OCI-LY7 (cell line): ENCODE data around the gene SF3A1. TPM values are rescaled to one million over a fixed set of nuclear protein-coding genes. Genes with fewer than 3 reads are reported as not detected.

Experiments
- BruUV-seq: library from RNA; stranded (reverse); fragments of 400-500 nt; replicated peaks from 2 replicates; lab custom pipeline; 2021; lab: Mats Ljungman, UMichigan
- CTCF ChIA-PET: fragments of 300-600 bp; sonication (Branson Sonifier 250); formaldehyde crosslinking; loops from one replicate; lab custom pipeline; 2022; ENCODE audit warnings: antibody characterized with exemption; ENCODE audit not compliant: unreplicated experiment; lab: Charles Lee
- POLR2A ChIA-PET: fragments of 300-600 bp; sonication (Branson Sonifier 250); formaldehyde crosslinking; loops from one replicate; lab custom pipeline; 2022; ENCODE audit warnings: antibody characterized with exemption; lab: Charles Lee
- DNase-seq: peaks from one replicate; pipeline ENCODE4 v3.0.0-alpha.2; 2015; ENCODE audit warnings: low spot score
- H2AFZ ChIP-seq: fragments of 200-600 bp; sonication (generic), shearing (Covaris generic); 2 replicates; pipeline ENCODE4 v1.6.1; 2014; ENCODE audit warnings: mild to moderate bottlenecking, antibody characterized with exemption, low read length, moderate library complexity
- H3K27ac ChIP-seq: fragments of 200-600 bp; sonication (generic); 2 replicates; pipeline ENCODE4 v1.5.1; 2014; ENCODE audit warnings: mixed run types, low read depth, mild to moderate bottlenecking, moderate library complexity, low read length, inconsistent platforms; ENCODE audit not compliant: poor library complexity, severe bottlenecking
- H3K36me3 ChIP-seq: fragments of 200-600 bp; sonication (generic); 2 replicates; pipeline ENCODE4 v1.6.1; 2014; ENCODE audit warnings: mild to moderate bottlenecking, antibody characterized with exemption, low read length, moderate library complexity, mixed read lengths; ENCODE audit not compliant: insufficient read depth
- H3K4me1 ChIP-seq: fragments of 200-600 bp; sonication (generic); 2 replicates; pipeline ENCODE4 v1.5.1; 2014; ENCODE audit warnings: mild to moderate bottlenecking, low read length; ENCODE audit not compliant: insufficient read depth, poor library complexity, severe bottlenecking
- H3K4me2 ChIP-seq: fragments of 200-600 bp; sonication (generic); 2 replicates; pipeline ENCODE4 v1.6.1; 2014; ENCODE audit warnings: mild to moderate bottlenecking, low read length
- H3K4me3 ChIP-seq: fragments of 200-600 bp; sonication (generic); 2 replicates; pipeline ENCODE4 v1.5.1; 2014; ENCODE audit warnings: mild to moderate bottlenecking, low read depth, low read length; ENCODE audit not compliant: poor library complexity, severe bottlenecking
- H3K79me2 ChIP-seq: fragments of 200-600 bp; sonication (generic); 2 replicates; pipeline ENCODE4 v1.6.1; 2016; ENCODE audit warnings: low read depth, mild to moderate bottlenecking, low read length, moderate library complexity, mixed read lengths; ENCODE audit not compliant: insufficient read depth
- H3K9me2 ChIP-seq: fragments of 200-600 bp; sonication (generic); 2 replicates; pipeline ENCODE4 v1.6.1; 2016; ENCODE audit warnings: mild to moderate bottlenecking, low read length, mixed read lengths; ENCODE audit not compliant: insufficient read depth
- H3K9me3 ChIP-seq: fragments of 200-600 bp; sonication (generic); 2 replicates; pipeline ENCODE4 v1.6.1; 2014; ENCODE audit warnings: mild to moderate bottlenecking, mixed run types, low read length, mixed read lengths
- H4K20me1 ChIP-seq: fragments of 200-600 bp; sonication (generic); 2 replicates; pipeline ENCODE4 v1.6.1; 2014; ENCODE audit warnings: mild to moderate bottlenecking, antibody characterized with exemption, low read length, moderate library complexity, mixed read lengths; ENCODE audit not compliant: insufficient read depth
- CTCF ChIP-seq: fragments of 200-600 bp; sonication (generic); conservative IDR thresholded peaks from 2 replicates; pipeline ENCODE4 v1.5.1; 2014; ENCODE audit warnings: mild to moderate bottlenecking, antibody characterized with exemption, low read length, moderate library complexity, mixed read lengths
- EZH2phosphoT487 ChIP-seq: fragments of 200-600 bp; sonication (generic); IDR thresholded peaks from 2 replicates; pipeline ENCODE4 v1.6.1; 2018; ENCODE audit warnings: low read depth, borderline replicate concordance, mild to moderate bottlenecking, mixed run types, antibody characterized with exemption, low read length, moderate library complexity, mixed read lengths
- intact Hi-C: fragments of 100-400 bp; cut with micrococcal nuclease; formaldehyde crosslinking; loops from one replicate; pipeline ENCODE4 v1.10.0; 2022; ENCODE audit not compliant: unreplicated experiment
- total RNA-seq, 2 experiments: library from RNA; depleted of rRNA in 1 of 2; stranded (reverse); fragments of >200 nt in 1 of 2; shearing (Covaris generic) in 1 of 2; gene quantifications; 2 replicates each; pipeline ENCODE4 v1.2.3, GENCODE V29; 2014 to 2022

Gene SF3A1
- total RNA-seq, 2 experiments from 2014 or later = 71.8 to 200 TPM

GRCh38 chr22:30305906-30306626 lies 50.6 kb downstream of the SF3A1 start:
- Histone ChIP-seq H3K4me2 (peak overlapping the region; percentile 81), H3K4me1 (peaks cover 100% of the 10 kb centered on the region), H4K20me1 (no peaks in the 10 kb centered on the region), H3K9me2 (no peaks in the 10 kb centered on the region), H2AFZ (peak overlapping the region; percentile 24; the same call in 1 of the 2 replicates), H3K36me3 (peaks cover 9% of the 10 kb centered on the region; the same call in 1 of the 2 replicates), H3K27ac (peak overlapping the region; percentile 94), H3K79me2 (peaks cover 5% of the 10 kb centered on the region; the same call in 1 of the 2 replicates), H3K4me3 (peak overlapping the region; percentile 61), H3K9me3 (no peaks in the 10 kb centered on the region)
- peak; percentile 70 for DNase-seq
- intact Hi-C loops = loop anchor here (1.0 to 5.0 kb wide), 4 partner anchors 18 to 934 kb away; no protein-coding TSS in a partner anchor
- TSS peak; percentile 90 for BruUV-seq
- ChIA-PET CTCF (interaction anchor here (2.3 kb wide), 1 partner anchor 18 kb away, joined by 9 read pairs; the partner anchor contains the start of gene CASTOR1), POLR2A (interaction anchor here (1.2 to 3.0 kb wide), 3 partner anchors 17 to 119 kb away, joined by 3 to 14 read pairs (median 7); partner anchors contain the start of genes MTFP1 and TBC1D10A)
- TF ChIP-seq CTCF = no peak
- no peak for TF ChIP-seq EZH2phosphoT487

GRCh38 chr22:30305519-30305905 lies 51.2 kb downstream of the SF3A1 start:
- H3K27ac ChIP-seq = peak overlapping the region; percentile 94
- no peaks in the 10 kb centered on the region for H4K20me1 ChIP-seq
- H3K9me2 ChIP-seq = no peaks in the 10 kb centered on the region
- H2AFZ ChIP-seq = no peak overlapping the region
- TF ChIP-seq EZH2phosphoT487 = no peak
- H3K4me2 ChIP-seq = peak overlapping the region; percentile 81
- H3K4me1 ChIP-seq = peaks cover 96% of the 10 kb centered on the region
- peaks cover 14% of the 10 kb centered on the region for H3K36me3 ChIP-seq
- peaks cover 5% of the 10 kb centered on the region; the same call in 1 of the 2 replicates for H3K79me2 ChIP-seq
- no TSS peak for BruUV-seq
- ChIA-PET CTCF (interaction anchor here (2.3 kb wide), 1 partner anchor 17 kb away, joined by 9 read pairs; the partner anchor contains the start of gene CASTOR1), POLR2A (interaction anchor here (1.9 to 4.1 kb wide), 3 partner anchors 22 to 119 kb away, joined by 4 to 22 read pairs (median 7); partner anchors contain the start of genes CCDC157, MTFP1, SF3A1 and TBC1D10A)
- peak overlapping the region; percentile 61 for H3K4me3 ChIP-seq
- DNase-seq = peak; percentile 90
- intact Hi-C loops = loop anchor here (1.0 to 5.0 kb wide), 4 partner anchors 17 to 933 kb away; no protein-coding TSS in a partner anchor
- H3K9me3 ChIP-seq = no peaks in the 10 kb centered on the region

- Histone ChIP-seq H4K20me1 (no peaks in the 10 kb centered on the region), H3K4me3 (peak overlapping the region; percentile 61), H3K27ac (peak overlapping the region; percentile 94), H3K9me3 (no peaks in the 10 kb centered on the region), H3K36me3 (peaks cover 16% of the 10 kb centered on the region), H2AFZ (no peak overlapping the region), H3K79me2 (peaks cover 5% of the 10 kb centered on the region; the same call in 1 of the 2 replicates), H3K4me1 (peaks cover 87% of the 10 kb centered on the region), H3K4me2 (peak overlapping the region; percentile 81), H3K9me2 (no peaks in the 10 kb centered on the region)
- POLR2A ChIA-PET = interaction anchor here (0.7 to 4.1 kb wide), 4 partner anchors 14 to 120 kb away, joined by 3 to 22 read pairs (median 6); partner anchors contain the start of genes CCDC157, MTFP1, SF3A1 and TBC1D10A
- intact Hi-C loops = loop anchor here (1.0 to 5.0 kb wide), 4 partner anchors 16 to 932 kb away; no protein-coding TSS in a partner anchor
- TF ChIP-seq CTCF = no peak
- TF ChIP-seq EZH2phosphoT487 = no peak
- no TSS peak for BruUV-seq
- peak; percentile 88 for DNase-seq
- CTCF ChIA-PET = interaction anchor here (2.3 kb wide), 1 partner anchor 16 kb away, joined by 9 read pairs; the partner anchor contains the start of gene CASTOR1
Measured at GRCh38 chr22:30304495-30305244, 52.0 kb downstream of the SF3A1 start.
